ENCODE measurements around the gene FGF1.

FGF1 gene

DNA sequence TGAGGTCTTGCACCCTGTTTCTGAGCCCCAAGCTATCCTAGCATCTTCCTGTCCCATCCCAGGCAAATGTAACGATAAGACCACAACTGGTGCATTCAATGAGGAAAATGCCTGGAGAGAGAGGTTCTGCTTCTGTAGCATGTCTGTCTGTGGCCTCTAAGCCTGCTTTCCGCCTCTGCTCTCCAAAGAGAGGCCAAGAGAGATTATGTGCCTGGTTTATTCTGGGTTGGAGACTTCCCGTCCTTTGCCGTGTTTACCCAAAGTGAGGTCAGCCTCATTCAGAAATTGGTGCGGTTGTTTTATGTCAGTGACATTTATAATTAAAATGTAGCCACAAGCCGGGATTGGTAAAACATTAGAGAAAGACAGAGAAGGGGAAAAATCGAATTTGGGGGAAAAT is 77.8 kb downstream of the FGF1 start:
- no peak for DNase-seq

DNA sequence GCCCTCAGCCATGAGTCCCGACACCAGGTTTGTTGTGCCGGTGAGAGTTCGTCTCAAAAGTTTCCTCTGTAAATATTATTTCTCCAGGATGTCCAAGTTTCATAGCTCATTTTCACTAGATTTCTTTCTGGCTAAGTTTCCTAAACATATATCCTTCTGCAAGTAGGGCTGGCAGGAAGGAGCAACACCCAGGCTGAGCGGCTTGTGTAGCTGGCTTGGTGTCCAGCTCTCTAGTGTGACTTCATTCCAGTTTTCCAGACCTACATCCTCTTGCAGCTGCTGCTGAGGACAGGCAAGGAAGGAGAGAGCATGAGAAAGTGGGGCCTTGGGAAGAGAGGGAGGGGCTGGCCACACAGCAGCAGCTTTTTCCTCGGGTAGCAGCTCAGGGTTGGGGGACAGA is 80.3 kb downstream of the FGF1 start:
- no peak for DNase-seq

DNA sequence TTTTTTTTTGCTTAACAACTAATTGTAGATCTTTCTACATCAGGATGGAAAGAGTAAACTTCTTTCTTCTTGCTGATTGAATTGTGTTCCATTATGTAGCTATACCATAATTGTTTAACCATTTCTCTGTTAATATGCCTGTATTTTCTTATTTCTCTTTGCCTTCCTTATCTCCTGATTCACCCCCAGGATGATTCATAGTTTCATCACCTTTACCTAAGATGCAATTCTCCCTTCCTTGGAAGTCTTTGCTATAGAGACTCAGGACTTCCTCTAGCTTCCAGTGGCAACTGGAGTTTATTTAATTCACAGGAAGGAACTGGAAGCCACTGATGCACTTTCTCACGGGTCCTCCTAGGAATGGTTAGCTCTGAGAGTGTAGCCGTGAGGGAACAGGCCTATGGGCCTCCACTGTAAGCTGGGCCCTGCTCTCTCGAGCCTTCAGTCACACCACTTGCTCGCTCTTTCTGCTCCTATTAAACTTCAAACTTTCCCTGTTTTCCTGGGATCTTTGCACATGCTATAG is 83.1 kb downstream of the FGF1 start:
- DNase-seq = no peak

DNA sequence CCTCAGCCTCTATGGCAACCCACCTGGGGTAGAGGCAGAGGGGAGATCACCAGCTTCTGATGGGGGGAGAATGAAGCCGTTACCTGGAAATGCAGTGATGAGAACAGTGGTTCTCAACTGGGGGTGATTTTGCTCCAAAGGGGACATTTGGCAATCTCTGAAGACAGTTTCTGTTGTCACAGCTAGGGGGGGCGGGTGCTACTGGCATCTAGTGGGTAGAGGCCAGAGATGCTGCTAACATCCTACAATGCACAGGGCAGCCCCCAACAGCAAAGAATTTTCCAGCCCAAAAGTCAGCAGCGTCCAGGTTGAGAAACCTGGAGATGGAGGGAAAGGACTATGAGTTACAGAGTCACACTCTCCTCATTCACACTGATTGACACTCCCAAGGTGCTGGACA is 84.5 kb downstream of the FGF1 start:
- DNase-seq = no peak

DNA sequence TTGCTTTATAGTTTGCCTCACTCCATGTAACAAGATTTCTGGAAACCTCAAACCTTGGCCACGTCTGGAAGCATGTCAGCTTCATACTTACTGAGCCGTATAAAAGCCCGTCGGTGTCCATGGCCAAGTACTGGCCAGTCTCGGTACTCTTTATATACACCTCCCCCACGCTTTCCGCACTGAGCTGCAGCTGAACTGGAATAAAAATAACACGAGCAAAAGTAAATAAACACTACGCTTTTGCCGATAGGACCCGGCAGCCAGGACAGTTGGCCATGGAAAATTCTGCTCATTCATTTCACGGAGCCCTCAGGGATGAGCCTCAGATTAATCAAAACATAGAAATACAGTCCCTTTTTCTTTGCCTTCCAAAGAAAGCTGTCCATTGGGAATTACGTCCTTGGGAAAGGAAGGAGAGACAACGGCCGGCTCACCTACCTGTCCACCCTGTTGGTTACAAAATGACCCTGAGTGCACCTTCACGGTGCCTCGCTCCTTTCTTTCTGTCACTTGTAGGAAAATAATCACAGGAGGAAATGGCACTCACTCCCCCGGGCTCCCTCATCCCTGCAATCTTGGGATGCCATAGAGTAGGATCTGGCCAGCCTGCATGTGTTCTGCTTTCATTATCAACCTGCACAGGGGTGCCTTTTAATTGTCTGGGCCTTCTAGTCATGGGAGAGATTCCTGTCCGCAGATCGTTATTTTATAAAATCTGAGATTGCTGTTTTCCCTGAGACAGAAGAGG is 85.1 kb downstream of the FGF1 start:
- DNase-seq = no peak

DNA sequence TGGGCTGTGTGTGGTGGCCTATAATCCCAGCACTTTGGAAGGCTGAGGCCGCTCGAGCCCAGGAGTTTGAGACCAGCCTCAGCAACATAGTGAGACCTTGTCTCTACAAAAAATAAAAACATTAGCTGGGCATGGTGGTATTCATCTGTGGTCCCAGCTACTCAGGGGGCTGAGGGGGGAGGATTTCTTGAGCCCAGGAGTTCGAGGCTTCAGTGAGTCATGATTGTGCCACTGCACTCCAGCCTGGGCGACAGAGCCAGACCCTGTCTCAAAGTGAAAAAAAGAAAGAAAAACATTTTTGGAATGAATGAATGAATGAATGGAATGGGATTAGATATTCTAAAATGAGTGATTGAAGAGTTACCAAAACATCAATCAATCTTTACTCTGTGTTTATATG is 85.8 kb downstream of the FGF1 start:
- no peak for DNase-seq

DNA sequence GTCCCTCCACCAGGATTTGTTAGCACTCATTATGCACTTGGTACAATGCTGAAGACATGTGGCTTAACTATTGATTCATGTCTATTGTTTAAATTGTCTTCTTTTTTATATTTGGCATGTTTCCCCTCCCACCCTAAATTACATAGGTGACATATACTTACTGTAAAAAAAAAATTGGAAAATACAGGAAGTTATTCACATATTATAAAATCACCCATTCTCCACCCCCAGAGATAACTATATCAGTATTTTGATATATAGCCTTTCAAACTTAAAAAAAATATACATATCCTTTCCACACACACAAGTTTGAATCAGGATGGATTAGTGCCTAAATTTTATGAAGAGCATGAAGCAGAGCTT is 87.6 kb downstream of the FGF1 start:
- no peak for DNase-seq

DNA sequence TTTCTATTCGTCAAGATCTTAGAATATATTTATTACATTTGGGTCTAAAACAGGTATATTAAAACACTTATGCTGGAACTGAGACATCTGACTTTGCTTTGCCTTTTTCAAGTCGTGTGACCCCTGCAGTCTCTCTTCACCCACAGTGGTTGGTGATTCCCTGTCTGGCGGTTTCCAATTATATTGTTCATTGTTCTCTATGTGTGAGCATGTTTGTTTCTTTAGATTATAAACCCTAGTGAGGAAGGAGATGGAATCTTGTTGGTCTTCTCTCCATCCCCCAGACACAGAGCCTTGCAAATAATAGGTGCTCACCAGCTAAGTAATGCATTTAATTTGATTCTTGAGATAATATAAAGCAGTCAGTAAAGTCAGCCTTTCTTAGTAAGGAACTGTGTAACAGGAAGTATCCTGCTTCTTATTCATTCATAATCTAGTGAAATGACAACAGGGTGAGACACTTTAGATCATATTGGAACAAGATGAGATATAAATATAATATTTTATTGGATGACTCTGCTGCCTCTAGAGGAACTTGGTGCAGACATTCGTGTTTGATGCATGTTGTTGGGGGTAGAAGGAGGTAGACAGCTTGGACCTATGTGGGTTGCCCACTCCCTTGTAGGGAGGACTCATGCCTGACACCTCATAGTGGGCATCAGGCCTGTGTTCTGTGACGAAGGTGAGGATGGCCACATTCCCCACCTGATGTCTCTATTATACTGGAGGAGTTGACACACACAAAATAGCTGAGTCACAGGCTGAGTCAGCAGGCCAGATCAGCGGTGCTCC is 88.1 kb downstream of the FGF1 start:
- peak; percentile 30 for DNase-seq

DNA sequence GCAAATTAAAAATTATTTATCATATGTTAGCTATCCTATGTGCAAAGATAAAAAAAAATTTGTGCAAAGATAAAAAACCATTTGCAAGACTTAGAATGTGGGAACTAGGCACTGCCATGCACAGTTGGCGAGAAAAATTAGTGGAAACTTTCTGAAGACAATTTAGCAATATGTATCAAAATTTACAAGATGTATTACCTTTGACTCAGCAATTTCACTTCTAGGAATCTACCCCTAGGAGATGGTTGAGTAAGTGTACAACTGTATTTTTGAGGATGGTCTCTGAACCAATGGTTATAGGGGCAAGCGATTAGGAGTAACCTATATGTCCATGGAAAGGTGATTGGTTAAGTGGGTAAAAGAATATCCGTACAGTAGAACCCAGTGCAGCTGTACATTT is 88.9 kb downstream of the FGF1 start:
- DNase-seq = no peak

DNA sequence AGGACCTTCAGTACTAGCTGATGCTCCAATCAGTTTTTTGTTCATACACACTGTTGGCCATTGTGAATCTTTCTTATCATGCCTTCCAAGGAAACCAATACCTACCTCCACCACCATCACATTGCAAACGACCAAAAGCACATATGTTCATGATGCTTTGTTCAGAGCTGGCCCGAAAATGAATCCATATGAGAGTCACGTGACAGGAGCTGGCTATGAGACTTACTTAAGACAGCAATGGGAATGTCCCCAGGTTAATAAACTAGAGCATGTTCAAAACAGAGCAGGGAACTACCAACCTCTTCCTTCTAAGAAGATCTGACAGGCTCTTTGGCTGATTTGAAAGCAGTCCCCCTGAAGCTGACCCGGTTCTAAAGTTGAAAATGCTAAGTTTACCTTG is 93.5 kb downstream of the FGF1 start:
- no peak for DNase-seq

DNA sequence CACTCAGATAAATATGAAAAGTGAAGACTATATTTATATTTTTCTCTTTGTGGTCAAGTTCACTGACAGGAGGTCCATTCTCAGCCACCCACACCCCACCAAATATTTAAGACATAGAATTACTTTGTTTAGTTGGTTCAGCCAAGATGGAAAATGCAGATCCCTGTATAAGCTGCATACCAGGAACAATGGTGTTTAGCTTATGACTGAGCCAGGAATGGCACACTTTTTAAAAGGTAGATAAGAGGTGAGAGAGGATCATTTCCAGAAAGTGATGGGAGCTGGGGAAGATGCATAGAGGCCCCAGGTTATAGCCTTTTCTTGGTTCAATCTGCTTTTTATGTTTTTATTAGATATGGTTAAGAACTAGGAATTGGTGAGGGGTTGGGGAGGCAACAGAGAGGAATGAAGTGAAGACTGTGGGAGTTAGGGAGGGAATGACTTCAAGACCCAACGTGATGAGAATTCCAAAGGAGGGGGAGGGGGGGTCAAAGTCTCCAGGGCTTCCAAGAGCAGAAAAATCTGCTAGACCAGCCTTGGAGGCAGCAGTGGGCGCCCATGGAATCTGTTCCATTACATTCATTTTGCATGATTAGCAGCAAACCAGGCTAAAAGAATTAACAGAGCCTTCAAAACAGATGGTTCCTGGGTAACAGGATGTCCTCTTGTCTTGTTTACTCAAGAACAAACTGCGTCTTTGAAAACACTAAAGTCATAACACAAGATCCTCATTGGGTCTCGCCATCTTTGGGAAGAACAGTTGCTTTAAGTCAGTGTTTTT is 95.2 kb downstream of the FGF1 start:
- DNase-seq = no peak

DNA sequence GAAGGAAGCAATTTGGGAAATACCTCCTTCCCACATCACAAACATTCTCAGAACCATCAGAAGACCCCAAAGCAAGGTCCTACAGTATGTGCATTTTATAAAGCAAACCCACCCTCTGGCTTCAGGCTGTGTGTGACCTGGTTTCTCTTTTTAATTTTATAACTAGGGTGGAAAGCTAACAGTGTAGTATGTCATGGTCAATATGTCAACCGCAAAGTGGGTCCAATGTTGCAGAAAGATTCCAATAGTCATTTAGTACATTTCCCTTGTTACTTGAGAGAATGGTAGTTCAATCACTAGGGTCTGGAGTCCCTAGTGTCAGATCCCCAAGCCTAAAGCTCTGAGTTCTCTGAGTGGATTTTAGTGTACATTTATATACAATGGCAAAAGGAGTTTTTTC is 96.2 kb downstream of the FGF1 start:
- DNase-seq = no peak

DNA sequence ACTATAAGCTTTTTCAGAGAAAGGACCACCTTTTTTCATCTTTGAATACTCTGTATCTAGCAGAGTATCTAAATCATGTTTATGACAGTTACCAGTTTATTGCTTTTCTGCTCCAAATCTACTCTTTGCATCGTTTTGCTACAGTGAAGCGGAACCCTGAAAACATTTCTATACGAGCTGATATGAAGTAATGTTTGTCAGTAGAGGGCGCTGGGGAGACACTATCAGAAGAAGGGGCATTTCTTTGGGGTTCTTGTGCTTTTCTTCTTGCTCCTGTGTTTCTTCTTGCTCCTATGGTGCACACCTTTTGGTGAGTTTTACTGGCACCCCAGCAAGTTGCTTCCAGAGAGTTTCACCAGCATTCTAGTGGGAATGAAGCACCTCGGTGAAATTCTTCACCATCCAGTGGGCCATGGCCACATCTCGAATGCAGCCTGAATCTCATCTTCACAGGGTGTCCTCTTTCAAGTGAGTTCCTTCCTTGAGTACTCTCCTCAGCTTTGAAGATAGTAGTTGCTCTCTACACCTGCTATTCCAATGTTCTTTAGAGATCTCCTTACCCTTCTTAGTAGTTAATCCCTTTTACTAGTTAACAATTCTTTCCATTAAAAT is 98.4 kb downstream of the FGF1 start:
- no peak for DNase-seq

DNA sequence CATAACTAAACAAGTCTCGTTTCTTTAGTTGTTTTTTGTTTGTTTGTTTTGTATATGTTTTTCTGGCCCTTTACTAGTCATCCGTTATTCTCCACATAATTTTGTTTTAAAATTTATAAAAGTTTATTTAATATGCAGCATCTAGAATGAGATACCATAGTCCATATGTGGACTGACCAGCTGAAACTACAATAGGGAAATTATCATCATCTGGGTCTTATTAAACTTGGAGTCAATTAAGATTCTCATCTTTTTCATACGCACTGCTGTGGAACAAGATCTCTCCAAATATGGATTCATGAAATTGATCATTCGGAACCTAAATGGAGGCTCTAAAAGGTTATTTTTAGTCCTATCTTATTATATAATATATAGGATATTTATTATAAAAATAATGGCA is 99.3 kb downstream of the FGF1 start:
- no peak for DNase-seq

DNA sequence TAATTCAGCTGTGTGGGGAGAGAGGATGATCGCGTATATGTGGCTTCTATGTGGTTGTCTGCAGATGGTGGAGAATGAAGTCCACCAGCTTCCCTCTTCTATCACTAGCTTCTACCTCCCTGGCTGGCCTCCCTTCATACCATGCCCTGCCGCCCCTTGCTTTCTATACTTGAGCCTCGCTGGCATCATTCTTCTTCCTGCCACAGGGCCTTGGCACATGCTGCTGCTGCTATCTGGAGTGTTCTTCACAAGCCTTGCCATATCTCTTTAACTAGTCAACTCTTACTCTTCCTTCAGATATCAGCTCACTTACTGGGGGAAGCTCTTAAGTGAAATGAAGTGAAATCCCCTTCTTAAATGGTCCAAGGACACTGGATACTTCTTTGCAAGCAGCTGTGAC is 100.4 kb downstream of the FGF1 start:
- DNase-seq = no peak

DNA sequence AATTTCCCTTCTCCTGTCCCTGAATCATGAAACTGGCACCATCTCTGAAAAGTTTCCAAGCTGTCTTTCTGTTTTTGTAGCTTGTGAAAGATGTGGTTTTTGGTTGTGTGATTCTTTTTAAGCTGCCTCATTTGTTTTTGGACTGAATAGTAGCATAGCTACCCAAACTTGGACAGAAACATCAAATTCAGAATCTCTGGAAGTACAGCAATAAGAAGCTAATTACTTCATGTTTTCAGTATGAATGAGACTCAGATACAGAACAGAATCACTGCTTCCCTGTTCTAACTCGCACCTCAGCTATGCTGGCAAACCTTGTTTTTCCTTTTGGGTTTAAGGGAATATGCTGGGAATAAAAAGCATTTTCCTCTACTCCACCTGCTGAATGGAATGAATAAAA is 101.0 kb downstream of the FGF1 start:
- no peak for DNase-seq

DNA sequence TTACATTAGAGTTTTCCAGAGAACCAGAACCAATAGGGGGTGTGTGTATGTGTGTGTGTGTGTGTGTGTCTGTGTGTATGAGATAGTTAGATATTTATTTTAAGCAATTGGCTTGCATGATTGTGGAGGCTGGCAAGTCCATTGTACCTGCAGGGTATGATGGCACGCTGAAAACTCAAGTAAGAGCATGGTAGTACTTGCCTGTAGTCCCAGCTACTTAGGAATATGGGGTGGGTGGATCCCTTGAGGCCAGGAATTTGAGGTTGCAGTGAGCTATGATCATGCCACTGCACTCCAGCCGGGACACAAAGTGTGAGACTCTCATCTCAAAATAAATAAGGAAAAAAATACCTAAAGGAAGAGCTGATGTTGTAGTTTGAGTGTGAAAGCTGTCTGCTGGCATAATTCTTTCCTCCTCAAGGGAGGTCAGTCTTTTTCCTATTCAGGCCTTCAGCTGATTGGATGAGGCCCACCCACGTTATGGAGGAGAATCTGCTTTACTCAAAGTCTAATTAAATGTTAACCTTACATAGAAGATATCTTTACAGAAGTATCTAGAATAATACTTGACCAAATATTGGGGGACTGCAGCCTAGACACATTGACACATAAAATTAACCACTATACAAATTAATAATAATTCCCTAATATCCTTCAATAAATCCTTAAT is 107.6 kb downstream of the FGF1 start:
- DNase-seq = no peak

DNA sequence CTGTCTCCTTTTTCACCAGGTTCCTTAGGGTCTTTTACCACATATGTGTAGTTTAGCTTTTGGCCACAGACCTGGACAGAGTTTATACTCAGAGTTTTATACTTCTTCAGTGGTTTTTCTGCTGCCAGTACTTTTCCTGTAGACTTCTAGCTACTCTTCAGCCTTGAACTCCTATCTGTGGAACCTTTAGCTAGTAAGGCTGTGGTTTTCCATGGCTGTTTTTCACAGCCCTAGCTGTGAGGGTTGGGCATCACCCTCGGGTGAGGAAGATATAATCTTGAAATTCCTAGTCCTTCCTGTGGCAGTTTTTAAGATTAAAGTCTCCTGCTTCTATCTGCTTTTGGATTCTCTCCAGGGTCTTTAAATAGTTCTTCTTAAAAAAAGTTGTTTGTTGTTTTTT is 109.1 kb downstream of the FGF1 start:
- DNase-seq = no peak

DNA sequence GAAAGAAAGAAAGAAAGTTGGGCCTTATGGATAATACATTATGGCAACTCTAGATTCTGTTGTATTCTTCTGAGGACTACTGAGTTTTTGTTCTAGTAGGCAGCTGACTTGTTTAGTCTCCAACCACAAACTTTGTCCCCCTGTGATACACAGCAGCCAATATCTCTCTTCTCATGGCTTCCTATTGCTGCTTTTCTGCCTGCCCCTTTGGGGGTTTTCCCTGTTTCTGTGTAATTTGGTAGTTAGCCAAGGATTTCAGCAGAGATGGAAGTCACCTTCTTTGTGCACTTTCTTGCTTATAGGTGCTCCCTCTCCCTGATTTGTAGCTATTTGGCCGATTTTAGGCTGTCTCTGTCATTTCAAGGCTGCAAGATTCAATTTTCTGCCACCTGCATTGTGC is 109.6 kb downstream of the FGF1 start:
- no peak for DNase-seq

DNA sequence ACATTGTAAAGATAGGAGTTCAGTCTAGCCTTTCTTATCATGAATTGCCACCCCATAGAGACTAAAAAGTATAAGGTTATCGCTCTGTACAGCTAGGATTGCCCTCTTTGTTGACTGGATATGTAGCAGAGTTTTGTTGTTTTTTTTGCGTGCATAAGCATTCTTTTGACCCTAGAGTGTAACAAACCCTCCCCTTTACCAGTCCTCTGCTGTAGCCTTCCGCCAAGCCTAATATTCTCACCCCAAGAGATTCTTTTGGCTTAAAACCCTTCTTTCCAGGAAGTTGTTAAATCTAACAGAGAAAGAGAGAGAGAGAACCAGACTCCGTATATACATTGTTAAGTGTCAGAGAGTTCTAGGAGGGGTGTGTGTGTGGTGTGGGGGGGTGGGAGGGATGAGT is 113.9 kb downstream of the FGF1 start:
- DNase-seq = no peak

DNA sequence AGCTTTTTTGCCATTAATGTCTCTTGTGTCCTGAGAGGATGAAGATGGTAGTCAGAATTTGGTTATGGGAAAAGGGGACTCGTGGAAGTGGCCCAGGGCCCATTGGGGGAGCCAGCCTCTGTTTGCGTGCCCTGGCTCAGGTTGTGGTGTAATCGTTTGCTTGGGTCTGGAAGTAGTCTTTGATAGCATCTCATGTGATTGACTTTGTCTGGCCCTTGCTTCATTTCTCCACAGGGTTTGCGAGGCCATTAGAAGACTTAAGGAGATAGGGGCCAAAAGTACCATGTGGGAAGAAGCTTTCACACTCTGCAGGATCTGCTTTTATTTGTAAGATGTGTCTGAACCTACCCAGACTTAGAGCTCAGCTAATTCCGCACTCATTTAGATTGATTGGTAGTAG is 114.5 kb downstream of the FGF1 start:
- DNase-seq = no peak

DNA sequence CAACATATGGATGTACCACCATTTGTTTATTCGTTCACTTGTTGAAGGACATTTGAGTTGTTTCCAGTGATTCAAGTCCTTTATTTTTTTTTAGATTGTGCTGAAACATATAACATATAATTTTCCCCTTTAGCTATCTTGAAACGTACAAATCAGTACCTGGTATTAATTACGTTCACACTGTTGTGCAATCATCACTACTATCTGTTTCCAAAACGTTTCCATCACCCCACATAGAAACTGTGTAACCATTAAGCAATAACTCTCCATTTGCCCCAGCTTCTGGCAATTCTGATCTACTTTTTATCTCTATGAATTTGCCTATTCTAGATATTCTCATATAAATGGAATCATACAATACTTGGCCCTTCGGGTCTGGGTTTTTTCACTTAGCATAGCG is 116.0 kb downstream of the FGF1 start:
- no peak for DNase-seq

DNA sequence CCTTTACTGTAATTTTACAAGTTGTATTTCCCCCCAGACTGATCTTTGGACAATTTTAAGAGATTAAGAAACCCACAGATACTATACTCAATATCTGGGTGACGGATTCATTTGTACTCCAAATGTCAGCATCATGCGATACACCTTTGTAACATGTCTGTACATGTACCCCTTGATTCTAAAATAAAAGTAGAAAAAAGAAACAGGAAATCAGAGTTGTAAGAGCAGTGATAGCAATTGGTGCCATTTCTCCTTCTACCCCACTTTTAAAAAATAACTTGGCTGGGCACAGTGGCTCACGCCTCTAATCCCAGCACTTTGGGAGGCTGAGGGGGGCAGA is 116.9 kb downstream of the FGF1 start:
- no peak for DNase-seq

Measured in NCI-H774 (cell line).